ENCODE measurements around the gene MAPK1. TPM values are rescaled to one million over a fixed set of nuclear protein-coding genes. Genes with fewer than 3 reads are reported as not detected.
A peak's percentile ranks its signal among the peaks of the same experiment; 100 is the strongest.
"Not testable (repeated sequence)": the region's sequence is repeated elsewhere in the genome, so short reads cannot be mapped to it uniquely, and the experiment has no call there.

Gene MAPK1
- total RNA-seq, 1 donor from 2014 or later = 156 TPM

DNA sequence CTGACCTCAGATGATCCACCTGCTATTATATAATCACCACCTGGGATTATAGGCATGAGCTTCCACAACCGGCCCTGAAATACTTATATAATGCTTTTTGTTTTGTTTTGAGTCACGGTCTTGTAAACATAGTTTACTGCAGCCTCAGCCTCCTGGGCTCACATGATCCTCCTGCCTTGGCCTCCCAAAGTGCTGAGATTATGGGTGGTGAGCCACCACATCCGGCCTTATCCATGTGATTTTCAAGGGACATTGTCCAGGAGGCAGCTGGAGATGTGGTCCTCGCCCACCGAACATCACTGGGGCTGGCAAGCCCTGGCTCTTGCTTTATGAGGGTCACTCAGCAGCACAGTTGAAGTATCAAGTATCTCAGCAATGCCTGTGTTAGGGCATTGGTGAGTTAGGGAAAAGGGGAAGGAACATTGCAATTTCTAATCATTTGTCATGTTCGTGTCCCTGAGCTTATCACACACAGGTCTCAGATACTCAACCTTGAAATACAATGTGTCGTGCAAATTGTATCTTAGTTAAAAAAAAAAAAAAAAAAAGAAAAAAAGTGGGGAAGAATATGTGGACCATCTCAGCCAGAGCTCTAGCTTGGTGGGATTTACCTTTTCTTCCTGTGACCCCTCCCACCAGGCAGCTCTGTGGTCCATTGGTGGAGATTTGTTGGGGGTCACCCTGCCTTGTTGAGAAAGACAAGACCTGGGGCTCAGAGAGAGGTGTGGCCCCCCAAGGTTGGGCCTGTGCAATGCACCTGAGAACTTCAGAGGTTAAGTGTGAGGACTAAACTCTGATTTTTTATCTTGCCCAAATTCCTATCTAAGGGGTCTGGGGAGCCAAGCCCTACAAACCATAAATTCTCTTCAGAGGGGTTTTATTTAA, 40.4 kb upstream of the MAPK1 start:
- H3K36me3 Mint-ChIP-seq (ENCODE audit: low read depth) = no peaks in the 10 kb centered on the region
- H3K27me3 Mint-ChIP-seq (ENCODE audit: low read depth) = no peaks in the 10 kb centered on the region
- no peak overlapping the region for H3K4me3 Mint-ChIP-seq (ENCODE audit: unreplicated experiment)
- no peaks in the 10 kb centered on the region for H3K9me3 Mint-ChIP-seq (ENCODE audit: low read depth)
- no peak for DNase-seq (ENCODE audit: low spot score)
- H3K4me1 Mint-ChIP-seq (ENCODE audit: low read depth) = no peaks in the 10 kb centered on the region
- TF ChIP-seq, protein P1, sequence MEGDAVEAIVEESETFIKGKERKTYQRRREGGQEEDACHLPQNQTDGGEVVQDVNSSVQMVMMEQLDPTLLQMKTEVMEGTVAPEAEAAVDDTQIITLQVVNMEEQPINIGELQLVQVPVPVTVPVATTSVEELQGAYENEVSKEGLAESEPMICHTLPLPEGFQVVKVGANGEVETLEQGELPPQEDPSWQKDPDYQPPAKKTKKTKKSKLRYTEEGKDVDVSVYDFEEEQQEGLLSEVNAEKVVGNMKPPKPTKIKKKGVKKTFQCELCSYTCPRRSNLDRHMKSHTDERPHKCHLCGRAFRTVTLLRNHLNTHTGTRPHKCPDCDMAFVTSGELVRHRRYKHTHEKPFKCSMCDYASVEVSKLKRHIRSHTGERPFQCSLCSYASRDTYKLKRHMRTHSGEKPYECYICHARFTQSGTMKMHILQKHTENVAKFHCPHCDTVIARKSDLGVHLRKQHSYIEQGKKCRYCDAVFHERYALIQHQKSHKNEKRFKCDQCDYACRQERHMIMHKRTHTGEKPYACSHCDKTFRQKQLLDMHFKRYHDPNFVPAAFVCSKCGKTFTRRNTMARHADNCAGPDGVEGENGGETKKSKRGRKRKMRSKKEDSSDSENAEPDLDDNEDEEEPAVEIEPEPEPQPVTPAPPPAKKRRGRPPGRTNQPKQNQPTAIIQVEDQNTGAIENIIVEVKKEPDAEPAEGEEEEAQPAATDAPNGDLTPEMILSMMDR (IDR thresholded peaks at IDR 0.05) = no peak
- no peak overlapping the region for H3K27ac Mint-ChIP-seq (ENCODE audit: unreplicated experiment)

DNA sequence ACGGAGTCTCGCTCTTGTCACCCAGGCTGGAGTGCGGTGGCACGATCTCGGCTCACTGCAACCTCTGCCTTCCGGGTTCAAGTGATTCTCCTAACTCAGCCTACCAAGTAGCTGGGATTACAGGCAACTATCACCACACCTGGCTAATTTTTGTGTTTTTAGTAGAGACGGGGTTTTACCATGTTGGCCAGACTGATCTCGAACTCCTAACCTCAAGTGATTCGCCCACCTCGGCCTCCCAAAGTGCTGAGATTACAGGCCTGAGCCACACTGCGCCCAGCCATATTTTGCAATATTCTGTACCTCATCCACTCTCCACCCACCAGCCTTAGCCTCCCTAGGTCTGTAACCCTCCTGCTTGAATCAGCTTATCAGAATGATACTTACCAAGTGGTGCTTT, 37.8 kb upstream of the MAPK1 start:
- not testable (repeated sequence) for H3K27ac Mint-ChIP-seq (ENCODE audit: unreplicated experiment); H3K4me1 Mint-ChIP-seq (ENCODE audit: low read depth); H3K36me3 Mint-ChIP-seq (ENCODE audit: low read depth); H3K9me3 Mint-ChIP-seq (ENCODE audit: low read depth); H3K4me3 Mint-ChIP-seq (ENCODE audit: unreplicated experiment); H3K27me3 Mint-ChIP-seq (ENCODE audit: low read depth)
- DNase-seq (ENCODE audit: low spot score) = peak; percentile 8

DNA sequence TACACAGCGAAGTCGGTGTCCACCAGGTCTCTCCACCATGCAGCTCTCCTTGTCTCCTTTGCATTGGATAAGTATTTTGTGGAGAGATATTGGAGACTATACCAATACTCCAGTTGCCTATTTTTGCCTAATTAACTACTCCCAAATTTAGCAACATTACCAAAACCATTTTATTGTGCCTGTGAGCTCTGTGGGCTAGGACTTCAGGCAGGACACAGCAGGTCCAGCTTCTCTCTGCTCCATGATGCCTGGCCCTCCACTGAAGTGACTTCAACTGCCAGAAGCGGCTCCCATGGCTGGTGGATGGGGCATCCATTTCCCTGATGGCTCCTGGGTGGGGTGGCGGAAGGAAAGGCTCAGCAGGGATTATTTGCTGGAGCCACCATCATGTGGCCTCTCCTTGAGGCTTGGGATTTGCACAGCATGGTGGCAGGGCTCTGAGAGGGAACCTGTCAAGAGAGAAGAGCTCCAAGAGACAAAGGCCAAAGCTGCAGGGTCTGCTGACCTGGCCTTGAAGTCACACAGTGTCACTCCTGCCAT, 36.9 kb upstream of the MAPK1 start:
- H3K36me3 Mint-ChIP-seq (ENCODE audit: low read depth) = no peaks in the 10 kb centered on the region
- TF ChIP-seq, protein P1 (IDR thresholded peaks at IDR 0.05) = no peak
- peak; percentile 32 for DNase-seq (ENCODE audit: low spot score)
- no peak overlapping the region for H3K27ac Mint-ChIP-seq (ENCODE audit: unreplicated experiment)
- no peaks in the 10 kb centered on the region for H3K27me3 Mint-ChIP-seq (ENCODE audit: low read depth)
- H3K4me3 Mint-ChIP-seq (ENCODE audit: unreplicated experiment) = no peak overlapping the region
- H3K9me3 Mint-ChIP-seq (ENCODE audit: low read depth) = no peaks in the 10 kb centered on the region
- H3K4me1 Mint-ChIP-seq (ENCODE audit: low read depth) = no peaks in the 10 kb centered on the region

DNA sequence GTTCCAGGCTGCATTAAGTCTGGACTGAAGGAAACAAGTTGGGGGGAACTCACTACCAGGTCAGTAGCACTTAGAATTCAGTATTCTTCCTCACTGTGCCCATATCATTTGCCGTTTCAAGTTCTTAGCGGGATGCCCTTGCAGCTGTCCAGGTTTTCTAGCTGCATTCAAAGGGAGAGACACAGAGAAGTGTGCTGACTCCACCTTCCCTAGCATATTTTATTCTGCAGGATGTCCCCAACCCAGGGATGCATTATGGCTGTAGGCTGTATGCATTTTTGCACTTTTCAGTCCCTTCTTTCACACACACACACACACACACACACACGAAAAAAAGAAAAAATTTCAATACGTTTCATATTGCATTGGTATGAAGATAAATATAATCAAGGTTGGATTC, 35.8 kb upstream of the MAPK1 start:
- TF ChIP-seq, protein P1 (IDR thresholded peaks at IDR 0.05) = no peak

DNA sequence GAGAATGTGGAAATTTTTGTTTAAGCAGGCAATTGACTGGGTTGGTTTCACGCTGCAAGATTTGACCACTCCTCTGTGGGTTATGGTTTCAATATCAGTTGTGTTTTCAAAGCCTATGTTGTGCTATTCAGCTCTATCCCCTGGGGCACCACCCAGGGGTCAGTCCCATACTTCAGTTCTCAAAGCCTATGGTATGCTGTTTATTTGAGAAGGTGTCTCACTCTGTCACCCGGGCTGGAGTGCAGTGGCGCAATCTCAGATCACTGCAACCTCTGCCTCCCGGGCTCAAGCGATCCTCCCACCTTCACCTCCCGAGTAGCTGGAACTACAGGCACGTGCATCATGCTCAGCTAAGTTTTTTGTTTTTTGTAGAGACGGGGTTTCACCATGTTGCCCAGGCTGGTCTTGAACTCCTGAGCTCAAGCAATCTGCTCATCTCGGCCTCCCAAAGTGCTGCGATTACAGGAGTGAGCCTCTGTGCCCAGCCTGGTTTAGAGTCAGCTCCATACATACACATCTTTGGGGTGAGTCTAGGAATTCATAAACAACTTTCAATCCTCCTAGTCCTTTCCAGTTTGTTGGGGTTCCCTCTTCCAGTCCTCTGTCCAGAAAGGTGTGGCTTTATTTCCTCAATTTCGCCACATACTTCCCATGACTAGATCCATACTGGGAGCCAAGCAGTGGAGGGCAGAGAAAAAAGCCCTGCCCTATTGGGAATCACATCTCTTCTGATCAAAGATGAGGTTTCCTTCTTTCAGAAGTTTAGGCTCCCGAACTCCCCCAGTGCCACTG, 35.0 kb upstream of the MAPK1 start:
- no peaks in the 10 kb centered on the region for H3K27me3 Mint-ChIP-seq (ENCODE audit: low read depth)
- TF ChIP-seq, protein P1 (IDR thresholded peaks at IDR 0.05) = no peak
- H3K4me1 Mint-ChIP-seq (ENCODE audit: low read depth) = no peaks in the 10 kb centered on the region
- no peak overlapping the region for H3K4me3 Mint-ChIP-seq (ENCODE audit: unreplicated experiment)
- DNase-seq (ENCODE audit: low spot score) = peak; percentile 19
- H3K36me3 Mint-ChIP-seq (ENCODE audit: low read depth) = no peaks in the 10 kb centered on the region
- no peaks in the 10 kb centered on the region for H3K9me3 Mint-ChIP-seq (ENCODE audit: low read depth)
- no peak overlapping the region for H3K27ac Mint-ChIP-seq (ENCODE audit: unreplicated experiment)

More for the DNA sequence above, 35.8 kb upstream of the MAPK1 start:
- H3K27me3 Mint-ChIP-seq (ENCODE audit: low read depth) = no peaks in the 10 kb centered on the region
- H3K36me3 Mint-ChIP-seq (ENCODE audit: low read depth) = no peaks in the 10 kb centered on the region
- no peak for DNase-seq (ENCODE audit: low spot score)
- no peaks in the 10 kb centered on the region for H3K9me3 Mint-ChIP-seq (ENCODE audit: low read depth)
- no peak overlapping the region for H3K4me3 Mint-ChIP-seq (ENCODE audit: unreplicated experiment)
- H3K27ac Mint-ChIP-seq (ENCODE audit: unreplicated experiment) = no peak overlapping the region
- H3K4me1 Mint-ChIP-seq (ENCODE audit: low read depth) = no peaks in the 10 kb centered on the region
